ENCODE results near the gene TNNI3. TPM values are rescaled to one million over a fixed set of nuclear protein-coding genes. Genes with fewer than 3 reads are reported as not detected.
A peak's percentile ranks its signal among the peaks of the same experiment; 100 is the strongest.

Gene TNNI3
- total RNA-seq, 1 donor = not detected

DNA sequence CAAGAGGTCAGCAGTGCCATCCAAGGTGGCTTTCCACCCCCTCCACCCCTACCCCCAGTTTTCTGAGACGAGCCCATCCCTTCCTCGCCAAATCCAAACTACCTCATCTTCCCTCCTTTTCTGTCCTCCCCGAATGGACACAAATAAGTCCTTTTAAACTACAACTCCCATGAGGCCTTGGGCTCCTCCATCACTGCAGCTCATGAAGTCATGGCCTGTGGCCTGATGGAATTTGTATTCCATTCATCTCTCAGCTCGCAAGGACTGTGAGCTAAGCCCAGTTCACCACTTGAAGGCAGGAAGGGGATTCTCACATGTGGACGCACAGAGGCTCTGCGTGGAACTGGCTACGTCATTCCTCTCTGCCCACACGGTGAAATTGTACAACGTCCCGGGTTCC, 39.3 kb upstream of the TNNI3 start:
- no peak overlapping the region for H3K4me3 ChIP-seq (ENCODE audit: low read depth, low read length)
- no peak for DNase-seq (ENCODE audit: low read depth)
- TF ChIP-seq, protein P1, sequence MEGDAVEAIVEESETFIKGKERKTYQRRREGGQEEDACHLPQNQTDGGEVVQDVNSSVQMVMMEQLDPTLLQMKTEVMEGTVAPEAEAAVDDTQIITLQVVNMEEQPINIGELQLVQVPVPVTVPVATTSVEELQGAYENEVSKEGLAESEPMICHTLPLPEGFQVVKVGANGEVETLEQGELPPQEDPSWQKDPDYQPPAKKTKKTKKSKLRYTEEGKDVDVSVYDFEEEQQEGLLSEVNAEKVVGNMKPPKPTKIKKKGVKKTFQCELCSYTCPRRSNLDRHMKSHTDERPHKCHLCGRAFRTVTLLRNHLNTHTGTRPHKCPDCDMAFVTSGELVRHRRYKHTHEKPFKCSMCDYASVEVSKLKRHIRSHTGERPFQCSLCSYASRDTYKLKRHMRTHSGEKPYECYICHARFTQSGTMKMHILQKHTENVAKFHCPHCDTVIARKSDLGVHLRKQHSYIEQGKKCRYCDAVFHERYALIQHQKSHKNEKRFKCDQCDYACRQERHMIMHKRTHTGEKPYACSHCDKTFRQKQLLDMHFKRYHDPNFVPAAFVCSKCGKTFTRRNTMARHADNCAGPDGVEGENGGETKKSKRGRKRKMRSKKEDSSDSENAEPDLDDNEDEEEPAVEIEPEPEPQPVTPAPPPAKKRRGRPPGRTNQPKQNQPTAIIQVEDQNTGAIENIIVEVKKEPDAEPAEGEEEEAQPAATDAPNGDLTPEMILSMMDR (IDR thresholded peaks at IDR 0.05; ENCODE audit: insufficient read depth, low read length) = no peak

GRCh38 chr19:55193481-55193880, 35.9 kb upstream of the TNNI3 start:
- TF ChIP-seq, protein P1 (IDR thresholded peaks at IDR 0.05; ENCODE audit: insufficient read depth, low read length) = no peak
- DNase-seq (ENCODE audit: low read depth) = no peak
- H3K4me3 ChIP-seq (ENCODE audit: low read depth, low read length) = no peak overlapping the region

- H3K4me3 ChIP-seq (ENCODE audit: low read depth, low read length) = no peak overlapping the region
- peak; percentile 91 for DNase-seq (ENCODE audit: low read depth)
- TF ChIP-seq, protein P1 (IDR thresholded peaks at IDR 0.05; ENCODE audit: insufficient read depth, low read length) = no peak
These were observed 31.9 kb upstream of the TNNI3 start for GRCh38 chr19:55189403-55189835.

DNA sequence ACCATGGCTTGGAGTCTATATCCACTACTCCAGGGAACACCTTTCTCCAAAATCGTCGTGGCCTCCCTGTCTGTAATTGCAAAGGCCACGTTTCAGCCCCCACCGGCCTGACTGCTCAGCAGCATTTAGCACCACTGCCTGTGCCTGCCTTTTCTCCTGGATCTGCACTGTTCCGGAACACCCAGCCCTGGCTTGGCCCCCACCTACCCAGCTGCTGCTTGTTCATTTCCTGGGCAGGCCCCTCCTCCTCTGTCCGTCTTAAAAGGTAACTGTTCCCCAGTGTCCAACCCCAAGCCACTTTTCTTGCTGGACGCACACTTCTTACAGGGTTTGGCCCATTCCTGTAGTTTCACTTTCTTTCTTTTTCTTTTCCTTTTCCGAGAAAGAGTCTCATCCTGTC, 31.1 kb upstream of the TNNI3 start:
- TF ChIP-seq, protein P1 (IDR thresholded peaks at IDR 0.05; ENCODE audit: insufficient read depth, low read length) = no peak
- H3K4me3 ChIP-seq (ENCODE audit: low read depth, low read length) = no peak overlapping the region
- DNase-seq (ENCODE audit: low read depth) = no peak

- TF ChIP-seq, protein P1 (IDR thresholded peaks at IDR 0.05; ENCODE audit: insufficient read depth, low read length) = no peak
- no peak overlapping the region for H3K4me3 ChIP-seq (ENCODE audit: low read depth, low read length)
- no peak for DNase-seq (ENCODE audit: low read depth)
These were observed 28.5 kb upstream of the TNNI3 start for GRCh38 chr19:55186080-55186479.

GRCh38 chr19:55181740-55182139, 24.2 kb upstream of the TNNI3 start:
- DNase-seq (ENCODE audit: low read depth) = no peak
- no peak overlapping the region for H3K4me3 ChIP-seq (ENCODE audit: low read depth, low read length)
- TF ChIP-seq, protein P1 (IDR thresholded peaks at IDR 0.05; ENCODE audit: insufficient read depth, low read length) = no peak
